Body of pancreas (tissue), 4 donors: ENCODE results near the gene NELL2.

Experiments
- POLR2A ChIP-seq, 3 donors: fragments of 450-650 bp; IDR thresholded peaks; one replicate each; pipeline ENCODE4 v1.6.1; 2016; ENCODE audit warnings: antibody characterized with exemption in 3 of 3, mild to moderate bottlenecking in 2 of 3
- TF ChIP-seq, protein P1 (sequence below), 7 experiments: fragments of 450-650 bp in 4 of 7; fragments of 200-600 bp in 3 of 7; sonication (generic) in 3 of 7; IDR thresholded peaks; one replicate each; pipeline ENCODE4 v1.5.1; 2016 to 2019; ENCODE audit warnings: antibody characterized with exemption in 7 of 7

DNA sequence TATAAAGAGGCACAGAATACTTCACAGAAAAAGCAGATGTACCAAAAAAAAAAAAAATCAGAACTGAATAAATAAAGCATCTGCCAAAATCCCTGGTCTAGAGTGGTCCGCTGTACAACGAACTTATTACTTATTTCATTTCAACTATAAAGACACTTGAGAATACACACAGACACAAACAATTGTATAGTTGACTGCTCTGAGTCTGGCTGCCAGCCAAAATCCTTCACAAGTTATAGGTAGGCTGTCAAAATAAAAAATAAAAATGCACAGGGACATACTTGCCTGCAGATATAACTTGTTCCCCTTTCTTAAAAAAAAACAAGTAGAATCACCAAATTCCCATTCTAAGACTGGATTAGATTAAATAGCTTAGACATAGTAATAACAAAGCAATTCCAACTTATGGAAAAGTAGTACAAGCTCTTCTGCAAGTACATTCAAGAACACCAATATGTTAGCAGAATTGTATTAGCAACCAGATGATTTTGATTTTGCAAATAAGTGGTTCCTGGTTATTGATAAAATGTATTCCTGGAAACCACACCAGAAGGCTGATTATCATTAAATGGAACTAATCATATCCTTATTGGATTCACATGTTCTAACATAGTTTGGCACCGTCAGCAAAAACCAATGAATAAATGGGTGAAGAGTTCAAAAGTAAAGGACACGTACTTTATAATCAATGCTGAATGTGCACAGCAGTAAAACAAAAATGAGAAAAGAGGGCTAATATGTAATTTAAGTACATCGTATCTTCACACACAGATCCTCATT lies 248.5 kb downstream of the NELL2 start:
- TF ChIP-seq, protein P1, sequence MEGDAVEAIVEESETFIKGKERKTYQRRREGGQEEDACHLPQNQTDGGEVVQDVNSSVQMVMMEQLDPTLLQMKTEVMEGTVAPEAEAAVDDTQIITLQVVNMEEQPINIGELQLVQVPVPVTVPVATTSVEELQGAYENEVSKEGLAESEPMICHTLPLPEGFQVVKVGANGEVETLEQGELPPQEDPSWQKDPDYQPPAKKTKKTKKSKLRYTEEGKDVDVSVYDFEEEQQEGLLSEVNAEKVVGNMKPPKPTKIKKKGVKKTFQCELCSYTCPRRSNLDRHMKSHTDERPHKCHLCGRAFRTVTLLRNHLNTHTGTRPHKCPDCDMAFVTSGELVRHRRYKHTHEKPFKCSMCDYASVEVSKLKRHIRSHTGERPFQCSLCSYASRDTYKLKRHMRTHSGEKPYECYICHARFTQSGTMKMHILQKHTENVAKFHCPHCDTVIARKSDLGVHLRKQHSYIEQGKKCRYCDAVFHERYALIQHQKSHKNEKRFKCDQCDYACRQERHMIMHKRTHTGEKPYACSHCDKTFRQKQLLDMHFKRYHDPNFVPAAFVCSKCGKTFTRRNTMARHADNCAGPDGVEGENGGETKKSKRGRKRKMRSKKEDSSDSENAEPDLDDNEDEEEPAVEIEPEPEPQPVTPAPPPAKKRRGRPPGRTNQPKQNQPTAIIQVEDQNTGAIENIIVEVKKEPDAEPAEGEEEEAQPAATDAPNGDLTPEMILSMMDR (IDR thresholded peaks at IDR 0.05) = no peak
- no peak for TF ChIP-seq POLR2A (IDR thresholded peaks at IDR 0.05)
